Parathyroid adenoma (tissue), 2 donors: ENCODE data around the gene TENM4.

ENCODE experiments used
- H2AFZ ChIP-seq: fragments of 300-600 bp; sonication (generic); one replicate; pipeline ENCODE4 v1.7.0; 2017; ENCODE audit warnings: antibody characterized with exemption, mild to moderate bottlenecking
- H3K27ac ChIP-seq: fragments of 300-600 bp; sonication (generic); one replicate; pipeline ENCODE4 v1.7.0; 2017
- H3K27me3 ChIP-seq: fragments of 300-600 bp; sonication (generic); one replicate; pipeline ENCODE4 v1.7.0; 2017; ENCODE audit warnings: low read length; ENCODE audit not compliant: control insufficient read depth, insufficient read depth
- H3K36me3 ChIP-seq: fragments of 300-600 bp; sonication (generic); one replicate; pipeline ENCODE4 v1.7.0; 2017; ENCODE audit warnings: low read length; ENCODE audit not compliant: control insufficient read depth, insufficient read depth
- H3K4me1 ChIP-seq: fragments of 300-600 bp; sonication (generic); one replicate; pipeline ENCODE4 v1.7.0; 2017; ENCODE audit warnings: control low read depth
- H3K4me2 ChIP-seq: fragments of 300-600 bp; sonication (generic); one replicate; pipeline ENCODE4 v1.7.0; 2017; ENCODE audit warnings: low read length
- H3K4me3 ChIP-seq: fragments of 300-600 bp; sonication (generic); one replicate; pipeline ENCODE4 v1.7.0; 2017; ENCODE audit warnings: low read depth, low read length
- H3K79me2 ChIP-seq: fragments of 300-600 bp; sonication (generic); one replicate; pipeline ENCODE4 v1.7.0; 2017; ENCODE audit warnings: control low read depth
- H3K9ac ChIP-seq: fragments of 300-600 bp; sonication (generic); one replicate; pipeline ENCODE4 v1.7.0; 2017; ENCODE audit warnings: mild to moderate bottlenecking
- H3K9me3 ChIP-seq: fragments of 300-600 bp; sonication (generic); one replicate; pipeline ENCODE4 v1.7.0; 2017; ENCODE audit warnings: low read length; ENCODE audit not compliant: control insufficient read depth
- CTCF ChIP-seq: fragments of 300-600 bp; sonication (generic); IDR thresholded peaks from one replicate; pipeline ENCODE4 v1.7.0; 2017; ENCODE audit warnings: antibody characterized with exemption, mild to moderate bottlenecking
- donor health status: primary hyperparathyroidism.

The TENM4 gene

GRCh38 chr11:79220171-79220570 lies 220.7 kb downstream of the TENM4 start:
- Histone ChIP-seq H3K4me1 (no peaks in the 10 kb centered on the region), H3K27me3 (no peaks in the 10 kb centered on the region), H3K9ac (no peak overlapping the region), H3K4me3 (no peak overlapping the region), H3K9me3 (no peaks in the 10 kb centered on the region), H3K36me3 (no peaks in the 10 kb centered on the region), H3K27ac (no peak overlapping the region), H2AFZ (no peak overlapping the region), H3K79me2 (no peaks in the 10 kb centered on the region), H3K4me2 (no peak overlapping the region)
- TF ChIP-seq CTCF = no peak

- Histone ChIP-seq H3K4me3 (no peak overlapping the region), H3K9me3 (no peaks in the 10 kb centered on the region), H2AFZ (no peak overlapping the region), H3K27ac (no peak overlapping the region), H3K79me2 (no peaks in the 10 kb centered on the region), H3K9ac (no peak overlapping the region), H3K4me2 (no peak overlapping the region), H3K27me3 (no peaks in the 10 kb centered on the region), H3K36me3 (no peaks in the 10 kb centered on the region), H3K4me1 (no peaks in the 10 kb centered on the region)
- TF ChIP-seq CTCF = no peak
These were observed 221.4 kb downstream of the TENM4 start for GRCh38 chr11:79219186-79220045.

GRCh38 chr11:79212741-79213190 lies 228.1 kb downstream of the TENM4 start:
- H3K27me3 ChIP-seq = no peaks in the 10 kb centered on the region
- H3K9me3 ChIP-seq = no peaks in the 10 kb centered on the region
- H3K9ac ChIP-seq = no peak overlapping the region
- no peaks in the 10 kb centered on the region for H3K36me3 ChIP-seq
- H3K4me1 ChIP-seq = no peaks in the 10 kb centered on the region
- no peak for TF ChIP-seq CTCF
- H3K4me3 ChIP-seq = no peak overlapping the region
- no peaks in the 10 kb centered on the region for H3K79me2 ChIP-seq
- H3K27ac ChIP-seq = no peak overlapping the region
- H2AFZ ChIP-seq = no peak overlapping the region
- no peak overlapping the region for H3K4me2 ChIP-seq

- Histone ChIP-seq H3K4me3 (no peak overlapping the region), H3K9ac (no peak overlapping the region), H3K4me2 (no peak overlapping the region), H3K27ac (no peak overlapping the region), H2AFZ (no peak overlapping the region), H3K4me1 (no peaks in the 10 kb centered on the region), H3K9me3 (no peaks in the 10 kb centered on the region), H3K79me2 (no peaks in the 10 kb centered on the region), H3K36me3 (no peaks in the 10 kb centered on the region), H3K27me3 (no peaks in the 10 kb centered on the region)
- no peak for TF ChIP-seq CTCF
These were observed 231.1 kb downstream of the TENM4 start for GRCh38 chr11:79209540-79210266.
